ENCODE results near the gene XYLT1. TPM values are rescaled to one million over a fixed set of nuclear protein-coding genes. Genes with fewer than 3 reads are reported as not detected.

The XYLT1 gene
- total RNA-seq, 2 donors from 2014 or later: 8.4 to 22.5 TPM

DNA sequence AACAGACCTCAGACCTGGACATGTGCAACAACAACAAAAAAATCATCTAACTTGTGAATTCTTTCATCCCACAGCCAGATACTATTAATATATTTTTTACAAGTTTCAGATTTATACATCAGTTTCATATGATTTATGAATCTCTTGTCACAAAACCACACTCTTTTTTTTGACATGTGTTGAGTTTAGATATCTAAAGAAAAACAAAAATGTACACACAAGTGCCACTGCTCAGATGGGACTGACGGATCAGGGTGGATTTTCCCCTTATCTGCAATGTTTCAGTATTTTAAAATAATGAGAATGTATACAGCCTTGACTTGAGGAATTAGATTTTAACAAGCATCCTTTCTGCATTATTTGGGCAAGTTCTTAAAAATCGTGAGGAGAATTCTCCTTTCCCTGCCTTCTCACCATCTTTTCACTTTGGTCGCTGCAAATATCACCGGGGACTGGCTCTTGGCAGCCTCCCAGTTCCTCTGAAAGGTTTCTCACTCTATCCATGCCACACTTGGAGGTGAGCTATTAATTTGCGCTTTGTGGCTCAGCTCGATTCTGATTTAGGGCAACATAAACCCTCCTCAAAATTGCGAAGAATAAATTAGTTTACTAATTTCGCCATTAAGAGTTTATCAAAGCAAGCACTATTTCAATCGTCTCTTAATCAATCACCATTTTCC, 225.7 kb downstream of the XYLT1 start:
- no peak for DNase-seq
- intact Hi-C loops (cut with DNase I): no loop called here
- ATAC-seq: no peak

- intact Hi-C loops (cut with DNase I): no loop called here
- ATAC-seq (peak in 1 of 2 donors; percentile 57), DNase-seq (peak; percentile 28)
Measured at GRCh38 chr16:17241264-17241835, 229.4 kb downstream of the XYLT1 start.

- ATAC-seq: no peak
- intact Hi-C loops (cut with DNase I): no loop called here
- no peak for DNase-seq
Measured at GRCh38 chr16:17238285-17239028, 232.3 kb downstream of the XYLT1 start.

DNA sequence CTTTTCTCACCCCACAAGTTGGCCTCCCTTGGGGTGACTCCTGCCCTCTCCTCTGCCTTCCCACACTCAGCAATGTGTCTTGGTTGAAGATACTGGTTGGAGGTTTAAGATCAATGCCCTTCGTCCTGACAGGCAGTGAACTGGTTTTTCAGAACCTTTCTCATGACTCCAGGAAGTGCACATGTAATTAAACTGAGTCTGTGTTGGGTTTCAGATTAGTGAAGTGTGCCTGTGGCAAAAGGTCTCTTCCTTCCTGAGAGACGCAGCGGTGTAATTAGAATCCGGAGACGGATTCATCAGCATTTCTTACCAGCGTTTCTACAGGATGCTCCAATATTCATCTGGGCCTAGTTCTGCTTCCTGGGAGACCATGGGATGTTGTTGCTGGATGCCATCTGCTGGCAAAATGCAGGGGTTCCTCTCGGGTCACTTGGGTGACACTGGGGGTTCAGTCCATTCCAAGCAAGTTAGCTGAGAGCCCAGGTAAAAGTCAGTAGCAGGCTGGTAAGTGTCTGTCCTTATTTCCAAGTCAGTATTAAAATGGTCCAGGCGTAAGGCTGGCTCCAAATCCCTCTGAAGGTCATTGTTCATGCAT, 233.3 kb downstream of the XYLT1 start:
- ATAC-seq: no peak
- no peak for DNase-seq
- intact Hi-C loops (cut with DNase I): no loop called here

- intact Hi-C loops (cut with DNase I): no loop called here
- DNase-seq: no peak
Measured at GRCh38 chr16:17235147-17235815, 235.5 kb downstream of the XYLT1 start.

DNA sequence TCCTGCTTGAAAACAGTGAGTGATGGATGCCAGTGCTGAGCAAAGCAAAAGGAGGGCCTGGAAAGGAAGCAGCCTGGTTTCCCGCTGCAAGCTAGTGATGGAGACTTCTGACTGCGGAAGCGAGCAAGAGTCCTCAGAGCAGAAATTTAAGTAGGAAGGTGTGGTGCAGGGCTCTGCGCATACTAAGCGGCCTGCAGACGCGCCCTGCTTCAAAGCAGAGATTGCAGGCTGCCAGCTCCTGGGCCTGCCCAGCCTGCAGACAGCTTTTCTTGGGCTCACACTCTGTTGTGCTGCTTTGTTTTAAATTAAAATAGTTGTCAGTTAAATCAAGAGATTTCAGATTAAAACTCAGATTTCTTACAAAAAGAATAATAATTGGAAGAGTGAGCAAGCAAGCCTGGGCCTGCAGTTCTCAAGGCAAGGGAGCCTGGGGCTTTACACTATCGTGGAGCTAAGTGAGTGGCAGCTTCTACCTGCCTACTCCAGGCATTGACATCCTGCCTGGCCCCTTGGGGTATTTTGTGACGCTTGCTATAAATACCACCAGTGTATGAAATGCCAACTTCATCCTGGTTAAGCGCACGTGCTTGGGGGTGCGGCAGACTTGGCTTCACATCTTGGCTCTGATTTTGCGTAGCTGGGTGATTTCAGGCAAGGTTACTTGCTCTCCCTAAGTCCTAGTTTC, 237.3 kb downstream of the XYLT1 start:
- peak in 1 of 2 donors; percentile 19 for ATAC-seq
- no peak for DNase-seq
- intact Hi-C loops (cut with DNase I): no loop called here

More at GRCh38 chr16:17235147-17235815, 235.5 kb downstream of the XYLT1 start:
- no peak for ATAC-seq

DNA sequence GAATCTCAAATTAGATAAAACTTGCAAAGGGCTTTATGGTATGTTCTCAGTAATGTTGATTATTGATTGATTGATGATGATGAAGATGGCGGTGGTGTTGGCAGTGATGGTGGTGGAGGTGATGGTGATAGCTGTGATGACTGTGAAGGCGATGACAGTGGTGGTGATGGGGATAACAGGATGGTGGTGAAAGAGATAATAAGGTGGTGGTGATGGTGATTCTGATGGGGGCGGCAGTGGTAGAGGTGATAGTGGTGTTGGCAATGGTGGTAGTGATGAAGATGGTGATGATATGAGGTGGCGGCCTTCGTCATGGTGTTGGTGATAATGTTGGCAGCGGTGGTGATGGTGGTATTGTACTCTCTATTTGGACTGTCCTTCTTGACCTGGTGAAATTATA, 238.3 kb downstream of the XYLT1 start:
- no peak for ATAC-seq
- intact Hi-C loops (cut with DNase I): no loop called here
- no peak for DNase-seq

DNA sequence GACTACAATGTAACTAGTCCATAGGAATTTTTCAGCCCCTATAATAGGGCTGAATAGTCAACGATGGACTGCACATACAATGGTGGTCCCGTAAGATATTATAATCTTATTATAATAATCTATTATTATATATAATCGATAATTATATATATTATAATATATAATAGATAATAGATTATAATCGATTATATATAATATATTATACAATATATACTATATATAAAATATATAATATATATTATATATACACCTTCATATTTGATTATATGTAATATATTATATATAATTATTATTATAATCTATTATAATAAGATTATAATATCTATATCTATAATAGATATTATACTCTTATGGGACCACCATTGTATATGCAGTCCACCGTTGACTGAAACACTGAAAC, 238.8 kb downstream of the XYLT1 start:
- no peak for ATAC-seq

DNA sequence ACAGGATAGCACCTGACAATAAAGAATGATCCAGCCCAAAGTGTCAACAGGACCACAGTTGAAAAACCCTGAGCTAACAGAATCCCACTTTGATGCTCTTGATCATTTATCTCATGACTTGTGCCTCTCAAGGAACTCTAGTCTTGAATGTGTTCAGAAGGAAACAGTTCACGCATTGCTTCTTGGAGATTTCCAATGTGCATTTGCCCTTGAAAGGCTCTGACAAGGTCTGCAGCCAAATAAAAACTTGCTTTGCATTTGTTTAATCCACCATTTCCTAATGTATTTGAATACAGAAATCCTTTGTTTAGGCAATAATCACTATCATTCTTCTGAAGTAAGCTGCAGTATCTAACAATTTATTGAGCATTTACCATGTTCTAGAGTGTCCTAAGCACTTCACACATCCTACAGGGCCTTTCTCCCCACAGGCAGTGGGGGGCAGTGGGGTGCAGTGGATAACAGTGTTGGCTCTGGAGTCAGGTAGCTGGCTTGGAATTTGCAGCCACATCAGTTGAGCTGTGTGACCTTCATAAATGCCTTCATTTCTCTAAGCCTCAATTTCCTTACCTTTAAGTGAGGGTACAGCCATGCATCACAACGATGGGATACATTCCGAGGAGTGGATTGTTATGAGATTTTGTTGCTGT, 239.7 kb downstream of the XYLT1 start:
- DNase-seq: no peak
- intact Hi-C loops (cut with DNase I): no loop called here
- ATAC-seq: no peak

More for the DNA sequence above, 238.8 kb downstream of the XYLT1 start:
- intact Hi-C loops (cut with DNase I): no loop called here
- no peak for DNase-seq

- DNase-seq (no peak), ATAC-seq (no peak)
- intact Hi-C loops (cut with DNase I): no loop called here
Measured at GRCh38 chr16:17229766-17230165, 241.0 kb downstream of the XYLT1 start.

DNA sequence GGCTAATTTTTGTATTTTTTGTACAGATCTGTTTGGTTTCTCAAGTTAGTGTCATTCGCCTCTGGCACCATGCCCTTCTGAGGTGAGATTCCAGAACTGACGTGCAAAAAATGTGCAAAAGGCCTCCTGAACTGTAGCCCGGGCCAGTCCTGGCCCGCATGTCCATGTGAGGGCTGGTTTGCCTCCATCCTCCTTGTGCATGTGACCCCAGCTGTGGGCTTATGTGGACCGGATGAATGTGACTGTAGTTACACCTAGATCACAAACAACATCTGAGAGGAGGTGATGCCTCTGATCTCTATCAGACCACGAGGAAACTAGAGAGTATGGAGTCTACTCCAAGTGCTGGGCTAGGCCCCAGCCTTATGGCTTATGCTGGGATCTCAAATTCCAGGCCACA, 241.6 kb downstream of the XYLT1 start:
- DNase-seq: no peak
- ATAC-seq: no peak
- intact Hi-C loops (cut with DNase I): no loop called here

GRCh38 chr16:17228708-17229055, 242.1 kb downstream of the XYLT1 start:
- ATAC-seq: no peak
- intact Hi-C loops (cut with DNase I): no loop called here

GRCh38 chr16:17228048-17228707, 242.6 kb downstream of the XYLT1 start:
- ATAC-seq: no peak
- intact Hi-C loops (cut with DNase I): no loop called here
- DNase-seq: no peak

More at GRCh38 chr16:17228708-17229055, 242.1 kb downstream of the XYLT1 start:
- DNase-seq: no peak

DNA sequence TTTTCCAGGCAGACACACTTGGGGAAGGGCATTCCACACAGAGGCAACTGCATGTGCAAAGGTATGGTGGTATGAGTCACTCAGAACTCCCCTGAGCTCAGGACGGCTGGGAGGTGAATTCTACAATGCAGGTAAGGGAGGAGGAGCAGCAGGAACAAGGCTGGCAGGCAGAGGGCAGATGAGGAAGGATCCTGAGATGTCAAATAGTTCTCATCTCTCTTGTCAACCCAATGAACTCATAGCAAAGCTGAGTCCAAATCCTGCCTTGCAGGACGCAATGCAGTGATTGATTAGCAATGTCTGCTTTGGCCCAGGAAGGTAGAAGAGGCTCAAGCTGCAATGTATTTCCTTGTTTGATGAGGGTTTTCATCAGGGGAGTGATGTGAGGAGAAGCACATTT, 243.5 kb downstream of the XYLT1 start:
- no peak for DNase-seq
- intact Hi-C loops (cut with DNase I): no loop called here
- ATAC-seq: no peak

- intact Hi-C loops (cut with DNase I): no loop called here
- ATAC-seq (peak in 1 of 2 donors; percentile 31), DNase-seq (no peak)
Measured at GRCh38 chr16:17225541-17225940, 245.2 kb downstream of the XYLT1 start.

DNA sequence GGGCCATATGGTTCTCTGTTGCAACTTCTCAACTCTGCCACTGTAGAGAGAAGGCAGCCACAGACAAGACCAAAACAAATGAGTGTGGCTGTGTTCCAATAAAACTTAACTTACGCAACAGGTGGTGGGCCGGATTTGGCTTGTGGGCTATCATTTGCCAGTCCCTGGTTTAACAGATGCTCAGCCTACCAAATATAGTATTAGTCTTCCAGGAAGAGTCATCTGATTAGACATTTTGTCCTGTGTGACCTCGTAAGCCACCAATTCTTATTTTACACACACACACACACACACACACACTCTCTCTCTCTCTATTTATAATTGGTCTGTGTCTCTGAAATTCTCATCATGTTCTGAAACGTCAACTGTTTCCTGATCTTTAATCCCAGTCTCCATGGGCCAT, 245.9 kb downstream of the XYLT1 start:
- DNase-seq (peak; percentile 37), ATAC-seq (peak; percentile 81 to 89)
- intact Hi-C loops (cut with DNase I): no loop called here

GRCh38 chr16:17224350-17224749, 246.4 kb downstream of the XYLT1 start:
- DNase-seq: no peak
- intact Hi-C loops (cut with DNase I): no loop called here
- ATAC-seq: no peak

GRCh38 chr16:17223576-17223975, 247.2 kb downstream of the XYLT1 start:
- DNase-seq (no peak), ATAC-seq (no peak)
- intact Hi-C loops (cut with DNase I): no loop called here

Data from left cardiac atrium (tissue), 4 donors.